HEK293 (cell line): ENCODE measurements around the gene TEX14.

Experiments
- GLI4 ChIP-seq: fragments of 450-650 bp; formaldehyde crosslinking; IDR thresholded peaks from 2 replicates; pipeline ENCODE4 v1.5.1; 2016; ENCODE audit warnings: missing biosample characterization, missing genetic modification characterization
- KLF16 ChIP-seq: fragments of 450-650 bp; formaldehyde crosslinking; IDR thresholded peaks from 2 replicates; pipeline ENCODE4 v1.5.1; 2017; ENCODE audit warnings: missing biosample characterization, missing genetic modification characterization
- MYNN ChIP-seq: fragments of 450-650 bp; formaldehyde crosslinking; IDR thresholded peaks from 2 replicates; pipeline ENCODE4 v1.5.1; 2016; ENCODE audit warnings: missing biosample characterization, missing genetic modification characterization, borderline replicate concordance
- YY1 ChIP-seq: fragments of 450-650 bp; formaldehyde crosslinking; IDR thresholded peaks from 2 replicates; pipeline ENCODE4 v1.5.1; 2018; ENCODE audit warnings: missing biosample characterization, missing genetic modification characterization
- ZBTB20 ChIP-seq: fragments of 450-650 bp; formaldehyde crosslinking; IDR thresholded peaks from 2 replicates; pipeline ENCODE4 v1.5.1; 2016; ENCODE audit warnings: missing biosample characterization, missing genetic modification characterization
- ZEB2 ChIP-seq: fragments of 450-650 bp; formaldehyde crosslinking; IDR thresholded peaks from 2 replicates; pipeline ENCODE4 v1.5.1; 2016; ENCODE audit warnings: missing biosample characterization, missing genetic modification characterization
- ZFP3 ChIP-seq: fragments of 450-650 bp; formaldehyde crosslinking; IDR thresholded peaks from 2 replicates; pipeline ENCODE4 v1.5.1; 2016; ENCODE audit warnings: low read depth, missing biosample characterization, missing genetic modification characterization
- TF ChIP-seq, protein P1 (sequence below): fragments of 450-650 bp; formaldehyde crosslinking; IDR thresholded peaks from 2 replicates; pipeline ENCODE4 v1.5.1; 2016; ENCODE audit warnings: missing biosample characterization, missing genetic modification characterization
- TF ChIP-seq, protein P2 (sequence below): fragments of 450-650 bp; formaldehyde crosslinking; IDR thresholded peaks from 2 replicates; pipeline ENCODE4 v1.5.1; 2016; ENCODE audit warnings: missing biosample characterization, missing genetic modification characterization
- TF ChIP-seq, protein P3 (sequence below): fragments of 450-650 bp; formaldehyde crosslinking; IDR thresholded peaks from 2 replicates; pipeline ENCODE4 v1.5.1; 2016; ENCODE audit warnings: missing biosample characterization, missing genetic modification characterization

DNA sequence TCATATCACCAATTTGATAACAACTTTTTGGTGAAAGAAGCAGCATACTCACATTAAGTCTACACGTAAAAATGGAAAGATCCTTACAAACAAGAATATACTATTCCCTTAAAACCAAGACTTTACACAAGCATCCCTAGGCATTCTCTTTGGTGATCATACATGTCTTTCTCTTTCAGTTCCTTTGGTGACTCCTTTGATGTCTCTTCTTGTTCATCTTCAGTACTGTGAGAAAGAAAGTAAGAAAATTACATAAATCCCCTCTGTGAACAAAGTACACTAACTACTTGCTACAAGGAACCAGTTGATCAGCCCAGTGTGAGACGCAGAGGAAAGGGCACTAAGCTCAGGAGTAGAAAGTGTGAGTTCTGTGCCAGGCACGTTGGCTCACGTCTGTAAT lies 117.8 kb downstream of the TEX14 start:
- TF ChIP-seq, protein P1, sequence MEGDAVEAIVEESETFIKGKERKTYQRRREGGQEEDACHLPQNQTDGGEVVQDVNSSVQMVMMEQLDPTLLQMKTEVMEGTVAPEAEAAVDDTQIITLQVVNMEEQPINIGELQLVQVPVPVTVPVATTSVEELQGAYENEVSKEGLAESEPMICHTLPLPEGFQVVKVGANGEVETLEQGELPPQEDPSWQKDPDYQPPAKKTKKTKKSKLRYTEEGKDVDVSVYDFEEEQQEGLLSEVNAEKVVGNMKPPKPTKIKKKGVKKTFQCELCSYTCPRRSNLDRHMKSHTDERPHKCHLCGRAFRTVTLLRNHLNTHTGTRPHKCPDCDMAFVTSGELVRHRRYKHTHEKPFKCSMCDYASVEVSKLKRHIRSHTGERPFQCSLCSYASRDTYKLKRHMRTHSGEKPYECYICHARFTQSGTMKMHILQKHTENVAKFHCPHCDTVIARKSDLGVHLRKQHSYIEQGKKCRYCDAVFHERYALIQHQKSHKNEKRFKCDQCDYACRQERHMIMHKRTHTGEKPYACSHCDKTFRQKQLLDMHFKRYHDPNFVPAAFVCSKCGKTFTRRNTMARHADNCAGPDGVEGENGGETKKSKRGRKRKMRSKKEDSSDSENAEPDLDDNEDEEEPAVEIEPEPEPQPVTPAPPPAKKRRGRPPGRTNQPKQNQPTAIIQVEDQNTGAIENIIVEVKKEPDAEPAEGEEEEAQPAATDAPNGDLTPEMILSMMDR (tag by site-specific recombination) = no peak
- no peak for TF ChIP-seq KLF16 (tag by site-specific recombination)
- no peak for TF ChIP-seq YY1
- TF ChIP-seq, protein P2, sequence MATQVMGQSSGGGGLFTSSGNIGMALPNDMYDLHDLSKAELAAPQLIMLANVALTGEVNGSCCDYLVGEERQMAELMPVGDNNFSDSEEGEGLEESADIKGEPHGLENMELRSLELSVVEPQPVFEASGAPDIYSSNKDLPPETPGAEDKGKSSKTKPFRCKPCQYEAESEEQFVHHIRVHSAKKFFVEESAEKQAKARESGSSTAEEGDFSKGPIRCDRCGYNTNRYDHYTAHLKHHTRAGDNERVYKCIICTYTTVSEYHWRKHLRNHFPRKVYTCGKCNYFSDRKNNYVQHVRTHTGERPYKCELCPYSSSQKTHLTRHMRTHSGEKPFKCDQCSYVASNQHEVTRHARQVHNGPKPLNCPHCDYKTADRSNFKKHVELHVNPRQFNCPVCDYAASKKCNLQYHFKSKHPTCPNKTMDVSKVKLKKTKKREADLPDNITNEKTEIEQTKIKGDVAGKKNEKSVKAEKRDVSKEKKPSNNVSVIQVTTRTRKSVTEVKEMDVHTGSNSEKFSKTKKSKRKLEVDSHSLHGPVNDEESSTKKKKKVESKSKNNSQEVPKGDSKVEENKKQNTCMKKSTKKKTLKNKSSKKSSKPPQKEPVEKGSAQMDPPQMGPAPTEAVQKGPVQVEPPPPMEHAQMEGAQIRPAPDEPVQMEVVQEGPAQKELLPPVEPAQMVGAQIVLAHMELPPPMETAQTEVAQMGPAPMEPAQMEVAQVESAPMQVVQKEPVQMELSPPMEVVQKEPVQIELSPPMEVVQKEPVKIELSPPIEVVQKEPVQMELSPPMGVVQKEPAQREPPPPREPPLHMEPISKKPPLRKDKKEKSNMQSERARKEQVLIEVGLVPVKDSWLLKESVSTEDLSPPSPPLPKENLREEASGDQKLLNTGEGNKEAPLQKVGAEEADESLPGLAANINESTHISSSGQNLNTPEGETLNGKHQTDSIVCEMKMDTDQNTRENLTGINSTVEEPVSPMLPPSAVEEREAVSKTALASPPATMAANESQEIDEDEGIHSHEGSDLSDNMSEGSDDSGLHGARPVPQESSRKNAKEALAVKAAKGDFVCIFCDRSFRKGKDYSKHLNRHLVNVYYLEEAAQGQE = no peak
- TF ChIP-seq ZBTB20 (tag by site-specific recombination) = no peak
- no peak for TF ChIP-seq ZEB2 (tag by site-specific recombination)
- no peak for TF ChIP-seq ZFP3 (tag by site-specific recombination)
- no peak for TF ChIP-seq MYNN (tag by site-specific recombination)
- TF ChIP-seq GLI4 (tag by site-specific recombination) = no peak
- TF ChIP-seq, protein P3, sequence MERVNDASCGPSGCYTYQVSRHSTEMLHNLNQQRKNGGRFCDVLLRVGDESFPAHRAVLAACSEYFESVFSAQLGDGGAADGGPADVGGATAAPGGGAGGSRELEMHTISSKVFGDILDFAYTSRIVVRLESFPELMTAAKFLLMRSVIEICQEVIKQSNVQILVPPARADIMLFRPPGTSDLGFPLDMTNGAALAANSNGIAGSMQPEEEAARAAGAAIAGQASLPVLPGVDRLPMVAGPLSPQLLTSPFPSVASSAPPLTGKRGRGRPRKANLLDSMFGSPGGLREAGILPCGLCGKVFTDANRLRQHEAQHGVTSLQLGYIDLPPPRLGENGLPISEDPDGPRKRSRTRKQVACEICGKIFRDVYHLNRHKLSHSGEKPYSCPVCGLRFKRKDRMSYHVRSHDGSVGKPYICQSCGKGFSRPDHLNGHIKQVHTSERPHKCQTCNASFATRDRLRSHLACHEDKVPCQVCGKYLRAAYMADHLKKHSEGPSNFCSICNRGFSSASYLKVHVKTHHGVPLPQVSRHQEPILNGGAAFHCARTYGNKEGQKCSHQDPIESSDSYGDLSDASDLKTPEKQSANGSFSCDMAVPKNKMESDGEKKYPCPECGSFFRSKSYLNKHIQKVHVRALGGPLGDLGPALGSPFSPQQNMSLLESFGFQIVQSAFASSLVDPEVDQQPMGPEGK (tag by site-specific recombination) = no peak
